C4-2B (cell line): Measurements from ENCODE around the gene SLC8A3.

ENCODE experiments used
- ZFX ChIP-seq: fragments of 450-650 bp; IDR thresholded peaks from 2 replicates; pipeline ENCODE4 v1.6.1; 2017
- TF ChIP-seq, protein P1 (sequence below): fragments of 450-650 bp; conservative IDR thresholded peaks from 2 replicates; pipeline ENCODE4 v1.5.1; 2017; ENCODE audit warnings: mild to moderate bottlenecking

DNA sequence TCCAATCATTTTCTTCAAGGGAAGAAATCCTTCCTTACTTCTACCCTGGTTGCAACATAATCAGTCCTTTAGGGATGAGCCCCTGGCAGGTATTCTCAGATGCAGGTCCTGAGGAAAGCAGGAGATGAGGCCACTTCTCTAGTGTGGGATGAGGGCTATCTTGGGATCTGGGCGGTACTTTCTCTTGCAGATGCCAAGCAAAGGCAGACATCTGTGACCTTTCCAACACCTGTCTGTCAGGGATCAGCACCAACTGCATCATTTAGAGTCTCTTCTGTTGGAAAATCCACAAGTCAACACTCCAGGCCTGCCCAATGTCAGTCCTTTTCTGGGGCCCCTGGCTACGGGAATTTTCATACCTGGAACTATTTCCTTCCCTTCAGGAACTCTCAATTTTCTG, 129.2 kb downstream of the SLC8A3 start:
- TF ChIP-seq, protein P1, sequence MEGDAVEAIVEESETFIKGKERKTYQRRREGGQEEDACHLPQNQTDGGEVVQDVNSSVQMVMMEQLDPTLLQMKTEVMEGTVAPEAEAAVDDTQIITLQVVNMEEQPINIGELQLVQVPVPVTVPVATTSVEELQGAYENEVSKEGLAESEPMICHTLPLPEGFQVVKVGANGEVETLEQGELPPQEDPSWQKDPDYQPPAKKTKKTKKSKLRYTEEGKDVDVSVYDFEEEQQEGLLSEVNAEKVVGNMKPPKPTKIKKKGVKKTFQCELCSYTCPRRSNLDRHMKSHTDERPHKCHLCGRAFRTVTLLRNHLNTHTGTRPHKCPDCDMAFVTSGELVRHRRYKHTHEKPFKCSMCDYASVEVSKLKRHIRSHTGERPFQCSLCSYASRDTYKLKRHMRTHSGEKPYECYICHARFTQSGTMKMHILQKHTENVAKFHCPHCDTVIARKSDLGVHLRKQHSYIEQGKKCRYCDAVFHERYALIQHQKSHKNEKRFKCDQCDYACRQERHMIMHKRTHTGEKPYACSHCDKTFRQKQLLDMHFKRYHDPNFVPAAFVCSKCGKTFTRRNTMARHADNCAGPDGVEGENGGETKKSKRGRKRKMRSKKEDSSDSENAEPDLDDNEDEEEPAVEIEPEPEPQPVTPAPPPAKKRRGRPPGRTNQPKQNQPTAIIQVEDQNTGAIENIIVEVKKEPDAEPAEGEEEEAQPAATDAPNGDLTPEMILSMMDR = no peak
- TF ChIP-seq ZFX = no peak
